CD4-positive, alpha-beta T cell treated with Interleukin-2 at 100 ng/mL for 4 hours (primary cell): ENCODE data around the gene DMRTC1.
"Not testable (repeated sequence)": the region's sequence is repeated elsewhere in the genome, so short reads cannot be mapped to it uniquely, and the experiment has no call there.

Experiments
- DNase-seq: peaks from one replicate; pipeline ENCODE4 v3.0.0-alpha.2; 2020; ENCODE audit warnings: low spot score

Gene DMRTC1, protein sequence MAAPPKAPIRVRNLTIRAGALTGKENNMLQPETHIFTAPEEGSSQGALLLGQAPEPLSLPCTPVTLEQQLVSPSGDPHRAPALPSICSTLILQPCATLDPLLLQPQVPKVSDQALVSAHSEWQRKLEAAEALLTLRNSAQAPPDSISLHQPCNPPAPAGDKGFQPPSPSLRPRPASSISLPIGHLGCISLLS

DNA sequence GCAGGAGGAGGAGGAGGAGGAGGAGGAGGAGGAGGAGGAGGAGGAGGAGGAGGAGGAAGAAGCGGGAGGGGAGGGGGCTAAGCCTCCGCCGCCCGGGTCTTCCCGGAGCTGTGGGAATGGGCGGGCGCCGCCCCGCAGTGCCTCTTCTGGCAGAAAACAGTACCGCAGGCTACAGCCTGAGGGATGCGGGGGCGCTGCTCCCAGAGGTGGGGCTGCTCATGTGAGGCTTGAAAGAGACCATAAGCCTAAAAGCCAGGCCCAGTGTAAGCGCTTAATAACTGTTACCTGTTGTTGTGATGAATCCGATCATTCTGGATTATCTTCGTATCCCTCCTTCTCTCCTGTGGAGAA lies at the start of gene DMRTC1:
Gene DMRTC1 (minus strand): TSS at position 19 of the 351 bp plus-strand sequence. CDS start 68,143 bp downstream, outside the sequence.
- not testable (repeated sequence) for DNase-seq

DNA sequence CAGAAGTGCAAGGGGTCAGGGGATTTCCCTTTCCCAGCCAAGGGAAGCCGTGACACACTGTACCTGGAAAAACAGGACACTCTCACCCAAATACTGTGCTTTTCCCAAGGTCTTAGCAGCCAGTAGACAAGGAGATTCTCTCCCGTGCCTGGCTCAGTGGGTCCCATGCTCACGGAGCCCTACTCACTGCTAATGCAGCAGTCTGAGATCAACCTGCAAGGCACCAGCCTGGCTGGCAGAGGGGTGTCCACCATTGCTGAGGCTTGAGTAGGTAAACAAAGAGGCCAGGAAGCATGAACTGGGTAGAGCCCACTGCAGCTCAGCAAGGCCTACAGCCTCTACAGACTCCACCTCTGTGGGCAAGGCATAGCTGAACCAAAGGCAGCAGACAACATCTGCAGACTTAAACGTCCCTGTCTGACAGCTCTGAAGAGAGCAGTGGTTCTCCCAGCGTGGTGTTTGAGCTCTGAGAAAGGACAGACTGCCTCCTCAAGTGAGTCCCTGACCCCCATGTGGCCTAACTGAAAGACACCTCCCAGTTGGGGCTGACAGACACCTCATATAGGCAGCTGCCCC lies 37.3 kb upstream of the DMRTC1 start:
- not testable (repeated sequence) for DNase-seq

DNA sequence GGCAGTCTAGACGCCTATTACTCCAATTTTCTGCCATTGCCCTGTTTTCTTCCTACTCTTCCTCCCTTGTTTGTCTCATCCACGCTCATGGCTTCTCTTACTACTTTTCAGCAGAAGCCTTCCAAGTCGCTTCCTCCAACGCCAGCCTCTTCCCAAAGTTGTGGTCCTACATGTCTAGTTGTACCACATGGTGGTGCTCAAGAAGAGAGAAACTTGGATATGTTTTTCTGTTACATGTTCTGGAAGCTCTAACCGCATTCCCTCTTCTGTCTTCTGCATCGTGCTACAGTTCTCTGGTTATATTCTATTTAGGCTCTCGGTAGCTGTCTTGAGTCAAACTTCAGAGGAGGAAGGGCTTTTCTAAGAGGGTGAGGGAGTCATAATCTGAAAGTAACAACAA lies 31.2 kb upstream of the DMRTC1 start:
- not testable (repeated sequence) for DNase-seq

DNA sequence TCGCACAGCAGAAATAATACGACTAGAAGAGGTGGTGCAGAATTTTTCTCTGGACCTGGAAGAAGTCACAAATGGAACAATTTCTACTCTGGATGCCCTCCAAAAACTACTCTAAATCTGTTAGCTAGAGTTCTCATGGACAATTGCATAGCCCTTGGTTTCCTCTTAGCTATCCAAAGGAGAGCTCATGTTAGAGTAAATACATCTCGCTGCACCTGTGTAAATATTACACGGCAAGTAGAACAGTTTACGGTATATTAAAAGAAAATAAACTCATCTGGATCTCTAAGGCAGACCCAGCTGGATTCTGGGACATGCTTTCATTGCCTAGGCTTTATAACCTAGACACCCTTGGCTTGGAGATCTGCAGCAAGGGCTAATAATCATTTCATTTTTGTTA lies 28.2 kb upstream of the DMRTC1 start:
- DNase-seq, result not testable (repeated sequence)

DNA sequence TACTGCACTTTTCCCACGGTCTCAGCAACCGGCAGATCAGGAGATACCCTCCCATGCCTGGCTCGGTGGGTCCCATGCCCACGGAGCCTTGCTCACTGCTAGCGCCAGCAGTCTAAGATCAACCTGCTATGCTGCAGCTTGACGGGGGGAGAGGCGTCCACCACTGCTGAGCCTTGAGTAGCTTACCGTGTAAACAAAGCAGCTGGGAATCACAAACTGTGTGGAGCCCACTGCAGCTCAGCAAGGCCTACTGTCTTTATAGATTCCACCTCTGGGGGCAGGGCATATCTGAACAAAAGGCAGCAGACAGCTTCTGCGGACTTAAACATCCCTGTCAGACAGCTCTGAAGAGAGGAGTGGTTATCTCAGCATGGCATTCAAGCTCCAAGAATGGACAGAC lies 16.3 kb upstream of the DMRTC1 start:
- not testable (repeated sequence) for DNase-seq

DNA sequence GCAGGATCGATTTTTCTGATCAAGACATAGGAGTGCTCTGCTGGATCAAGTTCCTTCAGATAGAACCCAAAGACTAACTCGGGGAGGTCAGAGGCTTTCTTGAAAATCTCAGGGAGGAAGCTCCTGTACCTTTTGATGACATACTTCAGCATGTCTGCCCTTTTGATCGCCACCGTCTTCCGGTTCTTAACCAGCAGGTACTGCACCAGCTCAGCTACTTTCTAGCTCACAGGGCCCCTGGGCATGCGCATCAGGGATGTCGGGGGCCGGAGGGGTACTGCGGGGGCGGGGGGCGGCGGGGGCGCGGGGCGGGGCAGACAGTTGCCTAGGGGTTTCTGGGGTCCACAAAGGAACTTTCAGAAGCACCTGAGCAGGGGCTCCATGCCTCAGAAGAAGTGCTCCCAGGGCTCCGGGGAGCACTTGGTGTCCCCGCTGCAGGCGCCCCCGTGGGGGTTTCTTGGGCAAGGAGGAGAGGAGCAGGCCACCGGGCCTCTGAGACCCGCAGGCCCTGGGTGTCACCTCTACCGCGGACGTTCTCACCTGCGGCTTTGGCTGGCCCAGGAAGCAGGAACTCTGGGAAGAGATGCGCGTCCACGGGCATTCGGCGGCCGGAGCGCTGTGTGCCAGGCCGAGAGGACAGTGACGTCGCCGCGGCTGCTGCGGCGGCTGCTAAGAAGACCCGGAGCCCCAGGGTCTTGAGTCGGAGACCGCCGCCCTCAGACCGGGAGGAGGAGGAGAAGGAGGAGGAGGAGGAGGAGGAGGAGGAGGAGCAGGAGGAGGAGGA lies 410 bp downstream of the DMRTC1 start:
- DNase-seq, result not testable (repeated sequence)

DNA sequence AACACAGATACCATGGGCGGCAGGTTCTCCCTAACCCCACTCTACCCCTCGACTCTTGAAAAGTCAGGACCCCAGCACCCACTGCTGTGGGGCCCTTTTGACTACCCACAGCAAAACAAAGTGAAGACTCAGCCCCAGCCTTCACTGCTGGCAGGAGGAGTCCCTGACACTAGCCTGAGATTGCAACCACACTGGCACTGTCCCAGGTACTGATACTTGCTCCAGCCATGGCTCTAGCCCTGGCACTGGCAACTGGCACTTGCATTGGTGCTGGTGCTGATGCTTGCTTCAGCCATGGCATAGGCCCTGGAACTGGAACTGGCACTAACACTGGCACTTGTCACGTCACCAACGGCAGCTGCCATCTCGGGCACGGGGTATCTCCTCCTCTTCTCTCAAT lies 1.4 kb downstream of the DMRTC1 start:
- not testable (repeated sequence) for DNase-seq

DNA sequence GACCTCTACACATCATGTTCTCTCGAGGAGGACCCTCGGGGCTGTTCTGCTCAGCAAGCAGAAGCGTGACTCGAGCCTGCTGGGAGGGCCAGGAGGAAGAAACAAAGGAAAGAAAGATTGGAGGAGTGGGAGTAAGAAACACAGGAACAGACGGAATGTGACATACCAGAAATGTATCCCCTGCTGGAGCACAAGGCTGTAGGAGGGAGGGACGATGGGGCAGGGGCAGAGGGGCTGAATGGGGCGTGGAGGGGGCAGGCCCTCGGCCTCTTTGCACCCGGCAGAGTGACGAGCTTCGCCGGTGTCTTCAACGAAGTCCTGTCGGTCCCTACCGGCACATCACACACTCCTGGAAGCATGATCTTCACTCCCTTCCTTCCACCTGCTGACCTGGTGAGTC lies 5.7 kb downstream of the DMRTC1 start, which contains the start of gene FAM236A:
Gene FAM236A (plus strand): TSS at position 301 of the 400 bp plus-strand sequence. CDS start 57 bp downstream, at position 358.
- DNase-seq, result not testable (repeated sequence)

DNA sequence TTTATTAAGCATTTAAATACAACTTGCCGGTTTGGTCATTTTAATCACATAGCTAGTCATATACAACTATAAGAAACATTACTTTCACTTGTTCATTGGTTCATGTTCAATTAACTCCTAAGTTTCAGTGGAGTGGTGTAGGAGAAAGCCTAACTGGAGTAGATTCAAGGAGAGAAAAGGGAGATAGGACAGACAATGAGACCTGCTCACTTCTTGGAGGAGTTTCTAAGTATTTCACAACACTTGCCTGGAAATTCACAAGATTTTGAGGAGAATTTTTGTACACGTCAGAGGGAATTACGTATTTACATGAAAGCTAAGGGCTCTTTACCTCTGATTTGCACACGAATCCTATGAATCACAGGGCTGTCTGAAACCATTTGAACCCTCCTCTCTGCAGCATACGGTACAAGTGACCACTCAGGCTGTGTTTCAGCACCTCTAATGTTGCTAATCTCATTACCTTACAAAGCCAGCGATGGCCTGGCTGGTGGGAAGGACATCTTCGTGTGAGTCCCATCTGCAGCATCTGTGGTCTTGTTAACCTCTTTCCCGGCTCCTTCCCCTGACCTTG lies 6.7 kb downstream of the DMRTC1 start:
- DNase-seq, result not testable (repeated sequence)

DNA sequence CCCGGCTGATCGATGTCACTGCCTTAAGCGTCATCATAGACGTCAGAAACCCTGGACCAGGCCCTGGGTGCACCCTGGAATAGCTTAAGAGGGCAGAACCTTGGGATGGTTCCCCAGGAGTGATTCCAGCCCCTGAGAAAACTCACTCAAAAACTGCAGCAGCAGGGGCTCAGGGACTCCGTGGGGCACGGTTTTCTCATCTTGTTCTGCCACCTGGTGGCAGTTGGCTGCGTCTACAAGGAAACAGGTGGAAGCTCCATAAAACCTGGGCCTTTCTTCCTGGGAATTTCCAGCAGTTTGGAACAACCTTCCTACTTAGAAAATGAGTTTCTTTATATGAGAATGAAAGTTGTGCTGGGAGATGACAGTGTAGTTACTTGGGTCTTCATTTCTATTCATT lies 7.2 kb downstream of the DMRTC1 start:
- not testable (repeated sequence) for DNase-seq

DNA sequence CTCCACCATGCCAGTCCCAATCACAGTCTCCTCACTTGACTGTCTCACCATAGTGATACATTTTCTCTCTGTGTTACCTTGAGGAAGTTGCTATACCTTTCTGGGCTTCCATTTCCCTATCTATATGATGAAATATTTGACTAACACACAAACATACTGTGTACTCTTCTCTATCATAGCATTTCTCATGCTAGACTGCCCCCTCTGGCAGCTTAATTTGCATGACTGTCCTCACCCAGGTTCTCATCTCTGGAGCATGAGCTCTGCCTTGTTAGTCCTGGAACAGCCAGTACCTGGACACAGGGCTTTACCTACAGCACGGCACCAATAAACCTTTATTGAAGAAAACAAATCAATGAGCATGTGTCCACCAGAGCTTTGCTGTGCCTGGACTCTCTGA lies 11.4 kb downstream of the DMRTC1 start:
- not testable (repeated sequence) for DNase-seq

DNA sequence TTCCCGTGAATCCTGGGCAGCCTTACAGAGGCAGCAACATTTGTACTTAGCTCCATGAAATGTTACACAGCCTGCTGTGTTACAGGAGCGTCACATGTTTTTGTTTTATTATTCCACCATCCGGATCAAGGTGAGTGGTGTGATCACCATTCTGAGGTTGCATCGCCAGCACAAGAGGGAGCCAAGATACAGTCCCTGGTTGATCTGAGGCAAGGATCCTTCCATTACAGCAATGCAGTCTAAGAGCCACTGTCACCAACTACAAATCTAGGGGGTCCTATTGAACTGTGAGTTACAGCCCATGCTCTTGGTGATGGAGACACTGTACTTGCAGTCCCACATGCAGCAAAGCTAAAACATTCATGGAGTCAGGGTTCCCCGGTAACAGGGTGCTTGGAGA lies 27.5 kb downstream of the DMRTC1 start:
- not testable (repeated sequence) for DNase-seq

DNA sequence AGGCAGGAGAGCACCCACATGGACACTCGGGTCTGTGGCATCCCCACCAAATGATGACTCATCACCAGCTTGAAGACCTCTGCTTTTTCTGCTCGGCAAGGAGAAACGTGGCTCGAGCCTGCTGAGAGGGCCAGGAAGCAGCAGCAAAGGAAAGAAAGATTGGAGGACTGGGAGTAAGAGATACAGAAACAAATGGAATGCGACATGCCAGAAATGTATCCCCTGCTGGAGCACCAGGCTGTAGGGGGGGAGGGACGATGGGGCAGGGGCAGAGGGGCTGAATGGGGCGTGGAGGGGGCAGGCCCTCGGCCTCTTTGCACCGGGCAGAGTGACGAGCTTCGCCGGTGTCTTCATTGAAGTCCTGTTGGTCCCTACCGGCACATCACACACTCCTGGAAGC lies 31.3 kb downstream of the DMRTC1 start, which contains the start of gene FAM236C:
Gene FAM236C (plus strand): TSS at position 301 of the 400 bp plus-strand sequence. CDS start 100 bp downstream, outside the sequence.
- DNase-seq, result not testable (repeated sequence)

DNA sequence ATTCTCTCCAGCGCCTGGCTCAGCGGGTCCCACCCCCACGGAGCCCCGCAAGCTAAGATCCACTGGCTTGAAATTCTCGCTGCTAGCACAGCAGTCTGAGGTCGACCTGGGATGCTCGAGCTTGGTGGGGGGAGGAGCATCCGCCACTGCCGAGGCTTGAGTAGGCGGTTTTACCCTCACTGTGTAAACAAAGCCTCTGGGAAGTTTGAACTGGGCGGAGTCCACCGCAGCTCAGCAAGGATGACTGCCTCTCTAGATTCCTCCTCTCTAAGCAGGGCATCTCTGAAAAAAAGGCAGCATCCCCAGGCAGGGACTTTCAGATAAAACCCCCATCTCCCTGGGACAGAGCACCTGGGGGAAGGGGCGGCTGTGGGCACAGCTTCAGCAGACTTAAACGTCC lies 53.9 kb downstream of the DMRTC1 start:
- not testable (repeated sequence) for DNase-seq

DNA sequence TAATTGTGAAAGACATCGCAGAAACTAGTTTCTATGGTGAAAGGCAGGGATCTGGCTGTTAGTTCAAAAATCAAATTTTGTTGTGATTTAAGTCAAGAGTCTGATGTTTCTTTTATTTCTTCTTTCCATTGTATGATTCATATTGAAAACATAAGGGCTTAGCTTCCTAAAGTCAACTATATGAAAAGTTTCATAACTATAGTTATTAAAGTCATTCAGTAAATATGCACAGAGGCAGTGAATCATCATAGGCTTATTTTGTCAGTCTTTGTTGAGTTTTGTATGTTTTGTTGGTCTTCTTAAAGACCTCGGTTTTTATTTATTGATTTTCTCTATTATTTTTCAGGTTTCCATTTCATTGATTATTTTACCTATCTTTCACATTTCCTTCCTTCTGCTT lies 60.7 kb downstream of the DMRTC1 start:
- DNase-seq, result not testable (repeated sequence)

DNA sequence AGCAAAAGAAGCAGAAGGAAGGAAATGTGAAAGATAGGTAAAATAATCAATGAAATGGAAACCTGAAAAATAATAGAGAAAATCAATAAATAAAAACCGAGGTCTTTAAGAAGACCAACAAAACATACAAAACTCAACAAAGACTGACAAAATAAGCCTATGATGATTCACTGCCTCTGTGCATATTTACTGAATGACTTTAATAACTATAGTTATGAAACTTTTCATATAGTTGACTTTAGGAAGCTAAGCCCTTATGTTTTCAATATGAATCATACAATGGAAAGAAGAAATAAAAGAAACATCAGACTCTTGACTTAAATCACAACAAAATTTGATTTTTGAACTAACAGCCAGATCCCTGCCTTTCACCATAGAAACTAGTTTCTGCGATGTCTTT lies 106.1 kb downstream of the DMRTC1 start:
- not testable (repeated sequence) for DNase-seq

DNA sequence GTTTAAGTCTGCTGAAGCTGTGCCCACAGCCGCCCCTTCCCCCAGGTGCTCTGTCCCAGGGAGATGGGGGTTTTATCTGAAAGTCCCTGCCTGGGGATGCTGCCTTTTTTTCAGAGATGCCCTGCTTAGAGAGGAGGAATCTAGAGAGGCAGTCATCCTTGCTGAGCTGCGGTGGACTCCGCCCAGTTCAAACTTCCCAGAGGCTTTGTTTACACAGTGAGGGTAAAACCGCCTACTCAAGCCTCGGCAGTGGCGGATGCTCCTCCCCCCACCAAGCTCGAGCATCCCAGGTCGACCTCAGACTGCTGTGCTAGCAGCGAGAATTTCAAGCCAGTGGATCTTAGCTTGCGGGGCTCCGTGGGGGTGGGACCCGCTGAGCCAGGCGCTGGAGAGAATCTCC lies 112.9 kb downstream of the DMRTC1 start:
- DNase-seq, result not testable (repeated sequence)
